HFFc6 (cell line): ENCODE results near the gene LRP5. TPM values are rescaled to one million over a fixed set of nuclear protein-coding genes. Genes with fewer than 3 reads are reported as not detected.

ENCODE experiments used
- DNase-seq: peaks from one replicate; pipeline ENCODE4 v3.0.0-alpha.2; 2018
- H3K27ac Mint-ChIP-seq: 2 replicates; pipeline ENCODE4 v1.8.0; 2020; ENCODE audit warnings: mild to moderate bottlenecking, mixed read lengths
- H3K27me3 Mint-ChIP-seq: 2 replicates; pipeline ENCODE4 v1.8.0; 2021; ENCODE audit warnings: mild to moderate bottlenecking, moderate library complexity, mixed read lengths; ENCODE audit not compliant: insufficient read depth
- H3K36me3 Mint-ChIP-seq: 2 replicates; pipeline ENCODE4 v1.8.0; 2021; ENCODE audit warnings: low read depth, mixed read lengths
- H3K4me1 Mint-ChIP-seq: 2 replicates; pipeline ENCODE4 v1.8.0; 2020; ENCODE audit warnings: low read depth, mixed read lengths
- H3K4me3 Mint-ChIP-seq: 2 replicates; pipeline ENCODE4 v1.8.0; 2020; ENCODE audit warnings: mild to moderate bottlenecking, moderate library complexity, mixed read lengths
- H3K9me3 Mint-ChIP-seq: 2 replicates; pipeline ENCODE4 v1.8.0; 2020; ENCODE audit warnings: mild to moderate bottlenecking, mixed read lengths
- CTCF ChIP-seq: fragments of 200-600 bp; sonication (generic); IDR thresholded peaks from 2 replicates; pipeline ENCODE4 v1.5.0; 2021; ENCODE audit warnings: antibody characterized with exemption, mild to moderate bottlenecking
- total RNA-seq, 6 experiments: library from RNA; stranded (reverse); fragmentation: NEBNext Ultra II Directional; extraction: Animal tissue kit (Norgen Biotek cat#: 25700); gene quantifications; 2 replicates in 1 of 6; 3 replicates in 5 of 6; pipeline ENCODE4 v1.2.3, GENCODE V29; 2021

The LRP5 gene
- total RNA-seq, 6 experiments from 2014 or later: 2.5 to 14.9 (median 3.8) TPM

GRCh38 chr11:68308068-68308467, 4.3 kb upstream of the LRP5 start:
- Mint-ChIP-seq H3K9me3 (peaks cover 4% of the 10 kb centered on the region; the same call in 1 of the 2 replicates), H3K27me3 (peaks cover 13% of the 10 kb centered on the region), H3K27ac (no peak overlapping the region), H3K4me3 (no peak overlapping the region), H3K4me1 (peaks cover 3% of the 10 kb centered on the region), H3K36me3 (peaks cover 4% of the 10 kb centered on the region; the same call in 1 of the 2 replicates)
- DNase-seq: no peak
- no peak for TF ChIP-seq CTCF

GRCh38 chr11:68309621-68310185, 2.7 kb upstream of the LRP5 start:
- Mint-ChIP-seq H3K36me3 (no peaks in the 10 kb centered on the region), H3K4me1 (no peaks in the 10 kb centered on the region; the same call in 1 of the 2 replicates), H3K27me3 (peaks cover 20% of the 10 kb centered on the region), H3K4me3 (no peak overlapping the region), H3K9me3 (no peaks in the 10 kb centered on the region; the same call in 1 of the 2 replicates), H3K27ac (no peak overlapping the region)
- TF ChIP-seq CTCF: no peak
- DNase-seq: no peak

- peak overlapping the region; percentile 64 for H3K4me3 Mint-ChIP-seq
- no peak overlapping the region for H3K27ac Mint-ChIP-seq
Observed at GRCh38 chr11:68311160-68312116, 953 bp upstream of the LRP5 start.

GRCh38 chr11:68312780-68313573, 586 bp downstream of the LRP5 start:
- peaks cover 18% of the 10 kb centered on the region for H3K27me3 Mint-ChIP-seq
- H3K9me3 Mint-ChIP-seq: no peaks in the 10 kb centered on the region
- H3K36me3 Mint-ChIP-seq: no peaks in the 10 kb centered on the region
- H3K4me3 Mint-ChIP-seq: peak overlapping the region; percentile 76
- DNase-seq: no peak
- no peaks in the 10 kb centered on the region; the same call in 1 of the 2 replicates for H3K4me1 Mint-ChIP-seq
- no peak for TF ChIP-seq CTCF
- H3K27ac Mint-ChIP-seq: no peak overlapping the region; the same call in 1 of the 2 replicates

More at GRCh38 chr11:68311160-68312116, 953 bp upstream of the LRP5 start:
- no peaks in the 10 kb centered on the region for H3K36me3 Mint-ChIP-seq
- H3K9me3 Mint-ChIP-seq: no peaks in the 10 kb centered on the region
- TF ChIP-seq CTCF: no peak
- H3K27me3 Mint-ChIP-seq: peaks cover 18% of the 10 kb centered on the region
- no peaks in the 10 kb centered on the region; the same call in 1 of the 2 replicates for H3K4me1 Mint-ChIP-seq
- DNase-seq: no peak

GRCh38 chr11:68313574-68314202, 1.3 kb downstream of the LRP5 start:
- no peak for TF ChIP-seq CTCF
- peaks cover 18% of the 10 kb centered on the region for H3K27me3 Mint-ChIP-seq
- H3K4me1 Mint-ChIP-seq: no peaks in the 10 kb centered on the region; the same call in 1 of the 2 replicates
- H3K36me3 Mint-ChIP-seq: no peaks in the 10 kb centered on the region
- no peak for DNase-seq
- H3K9me3 Mint-ChIP-seq: no peaks in the 10 kb centered on the region
- H3K27ac Mint-ChIP-seq: no peak overlapping the region; the same call in 1 of the 2 replicates
- peak overlapping the region; percentile 76 for H3K4me3 Mint-ChIP-seq
